CD4-positive, alpha-beta T cell (primary cell): ENCODE data around the gene NAT9. TPM values are rescaled to one million over a fixed set of nuclear protein-coding genes. Genes with fewer than 3 reads are reported as not detected.

Experiments used
- ATAC-seq: fragments of 200-7000 bp; cut with Tn5 transposase; one replicate; pipeline ENCODE4 v1.10.0; 2022; ENCODE audit warnings: mild to moderate bottlenecking; ENCODE audit not compliant: poor library complexity
- CTCF ChIA-PET: fragments of 350-600 bp; sonication (Branson Sonifier 250); formaldehyde crosslinking; loops from one replicate; lab custom pipeline; 2021; ENCODE audit warnings: antibody characterized with exemption, inconsistent platforms; lab: Charles Lee
- POLR2A ChIA-PET: fragments of 350-600 bp; sonication (Branson Sonifier 250); formaldehyde crosslinking; loops from one replicate; lab custom pipeline; 2021; ENCODE audit warnings: antibody characterized with exemption, inconsistent platforms; lab: Charles Lee
- DNase-seq, 14 experiments: peaks; one replicate each; pipeline ENCODE4 v3.0.0-alpha.2; 2013 to 2020; ENCODE audit warnings: mixed read lengths in 2 of 14
- H3K27ac ChIP-seq, 2 donors: one replicate each; pipeline versions ENCODE4 v1.5.1 to v1.7.0; 2013; ENCODE audit warnings: low read length in 2 of 2, low read depth in 1 of 2, mild to moderate bottlenecking in 1 of 2
- H3K27me3 ChIP-seq, 2 experiments: 1 replicate in 1 of 2; 2 replicates in 1 of 2; pipeline versions ENCODE4 v1.6.1 to v1.7.0; 2013; ENCODE audit warnings: low read length in 2 of 2, control low read depth in 1 of 2, mild to moderate bottlenecking in 1 of 2, moderate library complexity in 1 of 2; ENCODE audit not compliant: insufficient read depth in 2 of 2, control insufficient read depth in 1 of 2
- H3K36me3 ChIP-seq: one replicate; pipeline ENCODE4 v1.6.1; 2013; ENCODE audit warnings: low read length, control low read depth; ENCODE audit not compliant: insufficient read depth
- H3K4me1 ChIP-seq: one replicate; pipeline ENCODE4 v1.6.1; 2013; ENCODE audit warnings: low read length, control low read depth; ENCODE audit not compliant: insufficient read depth
- H3K4me3 ChIP-seq: one replicate; pipeline ENCODE4 v1.5.1; 2013; ENCODE audit warnings: mild to moderate bottlenecking, low read length, moderate library complexity
- H3K9me3 ChIP-seq, 2 experiments: 1 replicate in 1 of 2; 2 replicates in 1 of 2; pipeline versions ENCODE4 v1.6.1 to v1.7.0; 2013; ENCODE audit warnings: low read length in 2 of 2, mild to moderate bottlenecking in 2 of 2, control low read depth in 1 of 2, moderate library complexity in 1 of 2; ENCODE audit not compliant: control insufficient read depth in 1 of 2, insufficient read depth in 1 of 2
- H3K27ac Mint-ChIP-seq: one replicate; pipeline ENCODE4 v1.8.0; 2020; ENCODE audit warnings: mixed read lengths
- H3K27me3 Mint-ChIP-seq: one replicate; pipeline ENCODE4 v1.8.0; 2021; ENCODE audit warnings: mixed read lengths
- H3K36me3 Mint-ChIP-seq: one replicate; pipeline ENCODE4 v1.8.0; 2021; ENCODE audit warnings: low read depth, mixed read lengths
- H3K4me1 Mint-ChIP-seq: one replicate; pipeline ENCODE4 v1.8.0; 2021; ENCODE audit warnings: low read depth, mixed read lengths
- H3K4me3 Mint-ChIP-seq: one replicate; pipeline ENCODE4 v1.8.0; 2020; ENCODE audit warnings: mild to moderate bottlenecking, mixed read lengths
- H3K9me3 Mint-ChIP-seq: one replicate; pipeline ENCODE4 v1.8.0; 2020; ENCODE audit warnings: mixed read lengths
- CTCF ChIP-seq: fragments of 200-600 bp; IDR thresholded peaks from one replicate; pipeline ENCODE4 v1.8.0; 2022; ENCODE audit warnings: antibody characterized with exemption, mild to moderate bottlenecking
- intact Hi-C, 2 experiments: fragments of 100-400 bp; cut with DNase I in 1 of 2; cut with micrococcal nuclease in 1 of 2; formaldehyde crosslinking; loops; one replicate each; pipeline versions ENCODE4 v1.15.1 to v1.9.0; 2023 to 2025; cut with DNase I, micrococcal nuclease
- total RNA-seq, 174 experiments: library from RNA in 2 of 174; stranded (reverse) in 2 of 174; gene quantifications; one replicate each; pipeline ENCODE4 v1.2.3 and lab custom pipeline; 2021 to 2026

Gene NAT9
- total RNA-seq, 2 experiments from 2014 or later, result 34.6 to 38.2 TPM

GRCh38 chr17:74728033-74728701, 48.0 kb downstream of the NAT9 start:
- H3K27me3 ChIP-seq, result no peaks in the 10 kb centered on the region
- ChIA-PET POLR2A (no interaction called here), CTCF (no interaction called here)
- no peak for TF ChIP-seq CTCF
- no peaks in the 10 kb centered on the region for H3K36me3 ChIP-seq
- intact Hi-C loops, result no loop called here
- no peak overlapping the region for H3K4me3 Mint-ChIP-seq
- peaks cover 5% of the 10 kb centered on the region for H3K4me1 Mint-ChIP-seq
- ATAC-seq (no peak), DNase-seq (no peak)
- no peak overlapping the region for H3K27ac Mint-ChIP-seq
- H3K9me3 ChIP-seq, result no peaks in the 10 kb centered on the region
- peaks cover 38% of the 10 kb centered on the region for H3K4me1 ChIP-seq
- H3K27ac ChIP-seq, result no peak overlapping the region
- H3K27me3 Mint-ChIP-seq, result no peaks in the 10 kb centered on the region
- H3K9me3 Mint-ChIP-seq, result no peaks in the 10 kb centered on the region
- no peak overlapping the region for H3K4me3 ChIP-seq
- no peaks in the 10 kb centered on the region for H3K36me3 Mint-ChIP-seq

- ATAC-seq, result no peak
- CTCF ChIA-PET, result interaction anchor here (2.6 kb wide), 1 partner anchor 12 kb away, joined by 10 read pairs; the partner anchor contains the start of gene RAB37
Measured at GRCh38 chr17:74725111-74725510, 51.0 kb downstream of the NAT9 start.

DNA sequence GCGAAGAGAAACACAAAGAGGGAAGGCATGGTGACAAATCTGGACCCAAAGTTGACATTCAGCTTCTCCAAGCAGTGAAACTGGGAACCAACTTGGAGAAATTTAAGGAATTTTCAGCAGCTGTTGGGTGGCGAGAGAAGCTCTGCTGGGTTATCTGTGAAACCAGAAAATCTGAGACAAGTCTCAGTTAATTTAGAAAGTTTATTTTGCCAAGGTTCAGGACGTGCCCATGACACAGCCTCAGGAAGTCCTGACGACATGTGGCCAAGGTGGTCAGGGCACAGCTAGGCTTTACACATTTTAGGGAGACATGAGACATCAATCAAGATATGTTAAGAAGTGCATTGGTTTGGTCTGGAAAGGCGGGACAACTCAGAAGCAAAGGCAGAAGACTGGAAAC, 52.3 kb downstream of the NAT9 start:
- H3K36me3 Mint-ChIP-seq, result no peaks in the 10 kb centered on the region
- no peaks in the 10 kb centered on the region for H3K27me3 Mint-ChIP-seq
- CTCF ChIA-PET, result no interaction called here
- no peak overlapping the region for H3K4me3 ChIP-seq
- ATAC-seq, result no peak
- H3K4me1 Mint-ChIP-seq, result no peaks in the 10 kb centered on the region
- no peak overlapping the region for H3K27ac ChIP-seq
- H3K9me3 ChIP-seq, result no peaks in the 10 kb centered on the region
- H3K9me3 Mint-ChIP-seq, result no peaks in the 10 kb centered on the region
- H3K4me3 Mint-ChIP-seq, result no peak overlapping the region
- H3K4me1 ChIP-seq, result no peaks in the 10 kb centered on the region
- intact Hi-C loops, result no loop called here
- H3K27me3 ChIP-seq, result no peaks in the 10 kb centered on the region
- TF ChIP-seq CTCF, result no peak
- no peak for DNase-seq
- H3K36me3 ChIP-seq, result no peaks in the 10 kb centered on the region
- POLR2A ChIA-PET, result interaction anchor here (1.3 kb wide), 1 partner anchor 15 kb away, joined by 3 read pairs; no protein-coding TSS in a partner anchor
- no peak overlapping the region for H3K27ac Mint-ChIP-seq

More at GRCh38 chr17:74725111-74725510, 51.0 kb downstream of the NAT9 start:
- no peaks in the 10 kb centered on the region for H3K9me3 Mint-ChIP-seq
- no peaks in the 10 kb centered on the region for H3K36me3 Mint-ChIP-seq
- Histone ChIP-seq H3K27me3 (no peaks in the 10 kb centered on the region), H3K4me1 (peaks cover 12% of the 10 kb centered on the region), H3K27ac (no peak overlapping the region), H3K9me3 (no peaks in the 10 kb centered on the region), H3K4me3 (no peak overlapping the region), H3K36me3 (no peaks in the 10 kb centered on the region)
- TF ChIP-seq CTCF, result no peak
- no peaks in the 10 kb centered on the region for H3K4me1 Mint-ChIP-seq
- H3K27ac Mint-ChIP-seq, result no peak overlapping the region
- intact Hi-C loops, result no loop called here
- no peaks in the 10 kb centered on the region for H3K27me3 Mint-ChIP-seq
- POLR2A ChIA-PET, result interaction anchor here (0.7 to 1.3 kb wide), 2 partner anchors 13 kb away, joined by 3 read pairs; no protein-coding TSS in a partner anchor
- H3K4me3 Mint-ChIP-seq, result no peak overlapping the region
- DNase-seq, result no peak
